GM19351 (cell line): ENCODE results near the gene PRELID1.

ENCODE experiments used
- ATAC-seq: cut with Tn5 transposase; IDR thresholded peaks from one replicate; pipeline ENCODE4 v1.9.1; 2021; ENCODE audit warnings: mild to moderate bottlenecking, moderate library complexity; ENCODE audit not compliant: unreplicated experiment

Gene PRELID1

DNA sequence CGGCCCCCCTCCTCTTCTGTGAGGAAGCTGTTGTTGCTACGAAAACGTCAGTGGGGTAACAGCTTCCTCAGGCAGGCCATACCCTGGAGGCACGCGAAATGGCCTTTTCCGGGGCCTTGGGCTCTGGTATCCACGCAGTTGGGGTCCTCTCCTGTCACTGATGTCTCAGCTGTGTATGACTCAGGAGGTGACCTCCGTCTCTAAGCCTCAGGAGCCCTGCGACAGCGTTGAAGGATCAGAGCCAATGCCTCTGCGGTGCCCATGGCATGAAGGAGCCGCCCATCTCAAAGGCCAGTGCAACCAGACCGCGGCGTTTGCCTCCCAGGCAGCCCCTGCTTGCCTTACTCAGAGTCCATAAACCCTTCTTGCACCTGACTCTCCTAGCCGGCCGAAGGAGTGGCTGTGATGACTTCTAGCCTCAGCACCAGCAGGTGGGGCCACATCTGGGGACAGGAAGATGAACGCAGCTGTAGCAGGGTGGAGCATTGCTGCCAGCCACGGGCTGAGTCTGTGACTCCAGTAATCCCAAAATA, 9.1 kb downstream of the PRELID1 start:
- ATAC-seq, result peak; percentile 31

DNA sequence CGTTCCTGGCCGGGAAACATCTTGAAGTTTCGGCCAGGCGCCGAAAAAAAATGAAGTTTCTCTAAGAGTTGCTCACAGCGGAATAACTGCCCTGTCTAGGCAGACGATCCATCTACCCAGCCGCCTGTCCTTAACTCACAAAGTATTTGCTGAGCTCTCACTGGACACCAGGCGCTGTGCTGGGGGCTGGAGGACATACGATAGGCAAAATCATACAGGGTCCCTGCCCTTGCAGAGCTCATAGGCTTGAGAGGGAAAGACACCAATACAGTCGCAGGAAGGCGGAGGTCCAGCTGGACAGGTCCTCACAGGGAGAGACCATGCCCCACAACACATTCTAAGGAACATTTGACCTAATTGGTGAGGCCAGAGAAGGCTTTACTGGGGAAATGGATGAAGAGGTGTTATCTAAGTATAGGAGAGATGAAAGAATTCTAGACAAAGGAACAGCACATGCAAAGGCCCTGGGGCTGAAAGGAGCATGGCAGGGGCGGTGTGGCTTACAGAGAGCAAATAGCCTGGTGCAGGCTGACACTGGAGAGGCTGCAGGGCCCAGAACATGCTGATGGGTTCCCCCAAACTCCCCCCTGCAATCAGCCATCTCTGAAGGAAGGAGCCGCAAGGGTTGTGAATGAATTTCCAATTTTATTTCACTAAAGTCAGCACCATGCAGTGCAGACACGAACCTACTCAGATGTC, 10.1 kb downstream of the PRELID1 start:
- no peak for ATAC-seq

DNA sequence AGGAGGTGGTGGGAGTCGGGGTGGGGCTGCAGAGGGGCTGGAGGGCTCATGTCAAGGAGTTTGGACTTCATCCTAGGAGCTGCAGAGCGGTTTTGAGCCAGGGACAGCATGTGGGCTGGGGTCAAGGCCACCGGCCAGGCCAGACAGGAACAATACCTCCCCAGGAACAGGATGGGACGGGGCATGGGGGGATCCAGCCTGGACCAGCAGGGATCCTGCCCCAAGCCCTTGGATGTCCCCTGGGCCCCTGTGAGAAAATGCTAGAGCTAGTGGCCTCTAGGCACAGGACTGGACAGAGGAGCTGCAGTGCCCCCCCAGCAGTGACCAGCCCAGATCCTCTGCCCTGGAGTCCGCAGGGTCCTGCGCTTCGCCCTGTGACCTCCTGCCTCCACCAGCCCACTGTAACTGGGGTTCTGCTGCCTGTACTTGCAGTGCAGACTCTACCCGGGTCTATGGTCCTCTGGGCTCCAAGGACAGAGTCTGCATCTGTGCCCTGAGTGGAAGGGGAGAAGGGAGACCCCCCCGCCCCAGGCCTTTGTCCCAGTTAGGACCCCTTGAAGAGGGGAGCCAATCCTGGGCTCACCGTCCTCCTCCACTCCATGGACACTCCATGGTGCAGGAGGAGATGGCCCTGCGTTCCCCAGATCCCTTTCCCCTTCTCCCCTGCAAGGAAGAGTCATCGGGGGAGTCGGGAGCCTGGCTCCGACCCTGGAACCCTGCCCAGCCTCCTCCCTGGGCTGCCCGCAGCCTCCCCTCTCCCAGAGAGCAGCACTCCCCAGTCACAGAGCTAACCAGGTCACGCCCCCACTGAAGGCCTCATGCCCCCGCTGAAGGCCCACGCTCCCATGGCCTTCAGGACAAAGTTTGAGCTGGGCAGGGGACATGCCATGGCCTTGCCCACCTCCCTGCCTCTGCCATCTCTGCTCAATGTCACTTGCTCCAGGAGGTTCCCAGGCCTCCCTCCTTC, 11.1 kb downstream of the PRELID1 start:
- no peak for ATAC-seq

DNA sequence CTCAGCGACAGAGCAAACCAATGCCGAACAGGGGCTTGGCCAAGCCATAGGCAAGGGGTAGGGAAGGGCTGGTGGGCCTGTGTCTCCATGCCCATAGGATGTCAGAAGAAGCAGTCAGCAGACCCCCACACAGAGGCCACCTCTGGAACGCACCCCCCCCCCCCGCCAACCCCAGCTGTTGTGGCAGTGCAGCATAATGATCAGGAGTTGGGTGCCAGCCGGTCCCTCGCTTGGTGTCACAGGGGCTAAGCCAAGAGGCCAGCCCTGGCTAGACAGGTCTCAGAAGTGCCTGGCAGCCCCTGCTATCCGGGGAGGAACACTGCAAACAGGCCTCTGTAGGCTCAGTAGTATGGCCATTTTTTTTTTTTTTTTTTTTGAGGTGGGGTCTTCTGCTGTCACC, 11.8 kb downstream of the PRELID1 start:
- no peak for ATAC-seq

DNA sequence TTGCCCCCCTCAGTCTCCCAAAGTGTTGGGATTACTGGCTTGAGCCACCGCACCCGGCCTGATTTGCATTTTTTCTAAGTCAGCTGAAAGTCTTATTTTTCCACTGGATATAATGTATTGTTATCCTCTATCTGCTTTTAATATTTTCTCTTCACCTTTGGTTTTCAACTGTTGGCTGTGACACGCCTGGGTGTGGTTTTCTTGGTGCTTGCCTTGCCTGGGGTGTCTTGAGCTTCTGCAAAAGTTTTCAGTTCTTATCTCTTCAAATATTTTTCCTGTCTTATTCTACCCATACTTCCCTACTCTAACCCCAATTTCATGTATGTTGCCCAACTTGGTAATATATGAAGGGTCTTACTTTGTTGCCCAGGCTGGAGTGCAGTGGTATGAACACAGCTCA, 12.4 kb downstream of the PRELID1 start:
- no peak for ATAC-seq

DNA sequence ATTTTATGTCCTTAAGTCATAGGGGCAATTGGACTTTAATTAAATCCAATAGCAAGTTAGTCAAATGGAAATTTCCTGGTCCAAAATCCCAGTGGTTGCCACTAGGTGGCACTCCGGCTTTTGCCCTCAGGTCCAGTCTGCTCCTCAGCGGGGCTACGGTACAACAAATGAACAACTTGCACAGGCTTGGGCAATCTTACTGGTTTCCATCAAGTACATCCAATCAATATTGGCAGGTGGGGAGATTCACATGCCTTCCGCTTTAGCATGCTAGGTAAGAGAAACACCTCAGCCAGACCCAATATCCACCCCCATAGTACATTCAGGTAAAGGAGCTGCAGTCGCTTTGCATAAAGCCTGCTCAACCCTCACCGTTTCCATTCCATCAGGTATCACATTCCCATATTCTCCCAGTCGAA, 14.4 kb downstream of the PRELID1 start:
- ATAC-seq, result no peak

DNA sequence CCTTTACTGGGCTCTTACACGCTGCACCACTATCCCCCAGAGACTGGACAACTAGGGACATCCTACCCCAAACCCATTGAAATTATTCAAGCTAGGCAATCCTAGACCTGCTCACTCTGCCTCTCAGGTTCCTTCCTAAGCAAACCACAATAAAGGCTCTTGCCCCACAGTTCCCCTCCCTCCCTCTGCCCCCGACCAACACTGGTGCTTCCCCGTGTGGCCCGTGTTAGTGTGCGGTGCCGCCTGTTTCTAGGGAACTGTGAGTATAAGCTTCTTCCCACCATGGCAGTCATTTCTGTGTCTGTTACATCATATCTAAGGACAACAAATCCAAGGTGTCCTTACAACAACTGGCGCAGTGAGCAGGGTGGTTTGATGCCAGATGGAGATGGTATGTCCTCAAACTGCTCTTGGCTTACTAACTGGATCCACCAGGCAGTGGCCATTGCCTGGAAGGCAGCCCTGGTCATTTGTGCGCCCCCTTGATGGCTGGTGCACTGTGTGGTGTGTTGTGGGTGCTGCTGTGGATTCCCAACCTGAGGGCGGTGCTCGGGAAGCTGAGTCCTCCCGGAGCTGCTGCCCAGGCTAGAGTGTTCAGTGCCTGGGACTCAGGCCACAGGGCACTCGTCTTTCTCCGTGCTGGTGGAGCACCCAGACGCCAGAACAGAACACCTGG, 16.5 kb downstream of the PRELID1 start:
- ATAC-seq, result no peak

DNA sequence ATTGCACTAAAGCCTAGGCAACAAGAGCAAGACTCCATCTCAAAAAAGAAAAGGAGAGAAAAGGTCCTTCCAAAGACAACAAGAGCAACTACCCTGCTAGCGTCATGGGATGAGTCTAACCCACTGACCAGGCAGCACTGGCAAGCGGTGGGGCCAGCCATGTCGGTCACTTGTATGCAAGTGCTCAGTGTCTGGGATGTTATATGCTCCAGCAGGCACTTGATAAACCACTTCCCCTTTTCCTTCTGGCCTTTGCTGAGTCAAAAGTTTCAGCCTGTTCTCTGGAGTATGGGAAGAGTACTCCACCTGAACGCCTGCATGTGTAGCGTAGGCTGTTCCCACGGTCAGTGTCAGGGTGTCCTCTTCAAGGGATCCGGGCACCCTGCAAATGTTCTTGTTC, 17.3 kb downstream of the PRELID1 start:
- no peak for ATAC-seq

DNA sequence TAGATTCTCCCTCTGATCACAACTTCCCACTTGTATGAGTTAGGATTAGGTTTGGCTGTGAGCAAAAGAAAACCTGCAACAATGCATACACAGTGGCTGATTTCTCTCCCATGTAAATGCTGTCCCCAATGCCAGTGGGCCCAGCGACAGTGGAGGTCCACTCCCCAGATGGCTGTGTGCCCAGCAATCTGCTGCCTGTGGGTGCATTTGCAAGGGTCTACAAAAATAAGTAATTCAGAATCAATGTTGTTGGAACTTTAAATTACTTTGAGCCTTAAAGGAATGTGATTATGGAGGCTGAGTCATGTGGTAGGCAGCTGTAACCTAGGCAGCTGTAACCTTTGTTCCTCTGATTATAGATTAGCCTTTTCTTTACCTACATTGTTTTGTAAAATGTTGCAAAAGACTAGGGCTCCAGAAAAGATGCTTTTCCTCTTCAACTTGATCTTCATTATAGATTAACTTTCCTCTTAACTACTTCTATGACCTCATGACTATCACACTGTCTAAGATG, 22.3 kb downstream of the PRELID1 start:
- no peak for ATAC-seq

DNA sequence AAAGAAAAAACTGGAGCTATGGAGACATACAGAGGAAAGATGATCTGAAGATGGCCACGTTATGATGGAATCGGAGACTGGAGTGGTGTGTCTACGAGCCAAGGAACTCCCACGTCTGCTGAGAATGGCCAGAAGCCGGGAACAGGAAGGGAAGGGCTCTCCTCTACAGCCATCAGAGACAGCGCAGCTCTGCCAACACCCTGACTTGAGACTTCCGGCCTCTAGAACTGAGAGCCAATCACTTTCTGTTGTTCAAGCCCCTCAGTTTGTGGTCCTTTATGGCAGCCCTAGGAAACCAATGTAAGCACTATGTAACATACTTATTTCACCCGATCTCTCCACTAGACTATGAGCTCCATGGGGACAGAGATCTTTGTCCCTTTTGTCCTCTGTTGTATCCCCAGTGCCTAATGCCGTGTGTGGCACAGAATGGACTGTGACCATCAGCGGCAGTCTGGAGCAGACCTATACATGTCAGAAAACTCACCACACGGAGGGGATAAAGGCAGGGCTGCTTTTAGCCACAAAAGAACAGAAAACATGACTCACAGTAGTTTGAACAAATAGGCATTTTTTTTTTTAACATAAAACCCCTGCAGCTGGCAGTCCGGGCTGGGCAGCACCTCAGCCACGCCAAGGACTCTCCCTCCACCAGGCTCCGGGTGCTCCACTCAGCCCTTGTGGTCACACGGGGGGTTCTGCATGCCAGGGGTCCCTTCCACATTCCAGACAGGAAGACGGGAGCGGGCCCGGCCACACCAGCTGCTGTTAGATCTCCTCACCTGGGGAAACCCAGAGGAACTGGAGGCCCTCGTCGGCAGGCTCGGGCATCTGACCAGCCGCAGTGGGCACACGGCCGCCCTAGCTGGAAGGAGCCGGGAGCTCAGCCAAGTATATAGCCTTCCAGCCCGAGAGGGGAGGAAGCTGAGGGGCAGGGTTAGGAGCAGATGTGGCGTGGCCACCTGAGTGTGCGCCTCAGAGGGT, 24.2 kb downstream of the PRELID1 start:
- ATAC-seq, result no peak

DNA sequence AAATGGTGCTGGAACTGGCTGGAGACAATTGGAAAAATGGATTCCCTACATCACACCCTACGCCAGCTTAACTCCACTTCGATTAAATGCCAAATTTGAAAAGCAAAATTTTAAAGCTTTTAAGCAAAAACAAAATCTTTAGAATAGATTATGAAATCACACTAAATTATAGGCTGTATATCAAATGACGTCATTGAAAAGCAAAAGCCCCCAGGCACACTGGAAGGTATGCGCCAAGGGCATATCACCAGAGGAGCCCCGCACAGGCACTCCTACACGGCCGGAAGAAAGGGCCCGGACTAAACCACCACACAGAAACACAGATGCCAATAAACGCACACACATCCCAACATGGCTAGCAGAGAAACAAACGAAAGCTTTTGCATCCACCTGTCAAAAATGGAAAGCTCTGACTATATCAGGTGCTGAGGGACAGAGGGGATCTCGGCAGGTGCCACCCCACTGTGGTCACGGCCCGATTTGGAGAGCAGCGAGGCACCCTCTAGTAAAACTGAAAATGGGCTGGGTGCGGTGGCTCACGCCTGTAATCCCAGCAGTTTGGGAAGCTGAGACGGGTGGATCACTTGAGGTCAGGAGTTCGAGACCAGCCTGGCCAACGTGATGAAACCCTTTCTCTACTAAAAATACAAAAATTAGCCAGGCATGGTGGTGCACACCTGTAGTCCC, 25.1 kb downstream of the PRELID1 start:
- no peak for ATAC-seq

DNA sequence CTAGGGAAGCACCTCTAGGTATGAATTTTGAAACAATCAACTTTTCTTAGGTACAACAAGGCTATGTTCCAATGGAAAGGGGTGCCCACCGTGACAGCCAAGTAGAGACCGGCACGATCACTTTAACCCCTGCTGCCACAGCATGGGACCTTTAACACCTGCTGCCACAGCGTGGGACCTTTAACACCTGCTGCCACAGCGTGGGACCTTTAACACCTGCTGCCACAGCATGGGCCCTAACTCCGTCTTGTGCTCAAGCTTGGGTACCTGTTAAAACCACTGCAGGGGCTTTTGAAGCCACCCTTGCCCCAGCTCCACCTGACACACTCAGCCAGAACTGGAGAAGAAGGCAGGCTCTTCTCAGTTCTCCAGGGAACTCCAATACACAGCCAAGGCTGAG, 26.3 kb downstream of the PRELID1 start:
- ATAC-seq, result no peak

DNA sequence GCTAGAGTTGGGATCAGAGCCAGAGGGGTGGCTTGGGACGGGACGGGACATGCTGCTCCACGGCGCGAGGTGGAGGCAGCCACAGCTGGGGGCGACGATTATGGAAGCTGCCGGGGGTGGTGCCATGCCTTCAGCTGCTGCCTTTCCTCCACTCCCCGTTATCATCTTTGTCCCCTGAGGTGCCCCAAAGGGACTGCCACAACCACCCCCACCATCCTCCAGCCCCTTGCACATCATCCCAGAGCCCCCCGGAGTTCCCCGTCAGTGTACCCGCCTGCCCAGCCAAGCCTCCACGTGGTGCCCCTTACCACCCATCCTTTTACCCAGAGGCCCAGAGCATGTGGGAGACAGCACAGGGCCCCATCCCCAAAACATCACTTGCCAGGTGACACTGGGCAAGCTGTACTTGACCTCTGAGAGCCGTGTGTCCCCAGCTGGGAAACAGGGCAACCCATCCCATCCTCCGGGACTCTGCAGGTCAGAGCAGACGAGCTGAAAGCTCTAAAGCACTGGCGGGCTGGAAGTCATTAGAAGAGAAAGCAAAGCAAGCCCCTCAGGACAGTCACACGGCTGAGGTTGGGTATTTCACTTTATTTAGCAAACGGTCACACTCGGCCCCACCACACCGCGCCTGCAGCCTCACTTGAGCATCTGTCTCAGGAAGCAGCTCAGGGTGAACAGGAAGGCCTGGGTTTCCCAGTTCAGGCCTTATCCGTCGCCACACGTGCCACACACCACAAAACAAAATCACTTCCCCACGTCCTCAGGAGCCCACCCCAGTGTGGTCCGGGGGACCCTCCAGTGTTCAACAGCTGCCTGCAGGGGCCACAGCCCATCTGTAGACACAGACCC, 27.6 kb downstream of the PRELID1 start:
- no peak for ATAC-seq

DNA sequence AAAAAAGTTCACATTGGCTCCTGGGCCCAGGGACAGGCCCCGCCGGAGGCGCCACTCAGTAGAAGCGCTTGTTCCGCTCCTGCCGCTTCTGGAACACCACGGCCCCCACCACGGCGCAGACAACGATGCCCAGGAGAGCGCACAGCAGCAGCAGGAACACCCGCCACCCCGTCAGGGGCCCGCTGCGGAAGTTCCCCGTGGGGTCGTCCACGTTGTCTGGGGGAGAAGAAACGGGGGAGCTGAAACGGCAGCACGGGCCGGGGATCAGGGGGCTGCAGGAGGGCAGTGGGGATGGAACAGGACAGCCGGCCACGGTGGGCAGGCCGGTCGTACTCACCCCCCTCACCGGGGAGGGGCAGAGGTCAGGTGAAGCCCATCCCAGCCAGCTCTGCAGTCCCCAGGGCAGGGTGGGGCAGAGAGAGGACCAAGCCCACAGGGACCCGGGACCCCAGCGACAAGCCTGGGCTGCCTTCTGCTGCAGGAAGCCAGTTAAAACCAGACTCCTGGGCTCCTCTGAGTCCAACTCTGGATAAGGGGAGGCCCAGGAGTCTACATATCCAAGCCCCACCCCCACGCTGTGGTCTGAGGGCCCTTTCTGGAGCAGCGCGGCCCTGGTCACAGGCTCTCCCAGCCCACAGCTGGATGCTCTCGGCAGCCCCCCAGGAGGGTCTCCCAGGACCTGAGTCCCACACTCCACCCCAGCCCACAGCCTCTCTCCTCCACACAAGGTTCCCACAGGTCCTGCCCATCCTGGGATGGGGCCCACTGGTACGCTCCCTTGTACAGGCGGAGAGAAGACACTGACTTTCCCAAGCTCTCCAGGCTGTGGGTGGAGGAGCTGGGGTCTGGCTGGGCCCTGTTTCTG, 28.7 kb downstream of the PRELID1 start:
- ATAC-seq, result no peak

DNA sequence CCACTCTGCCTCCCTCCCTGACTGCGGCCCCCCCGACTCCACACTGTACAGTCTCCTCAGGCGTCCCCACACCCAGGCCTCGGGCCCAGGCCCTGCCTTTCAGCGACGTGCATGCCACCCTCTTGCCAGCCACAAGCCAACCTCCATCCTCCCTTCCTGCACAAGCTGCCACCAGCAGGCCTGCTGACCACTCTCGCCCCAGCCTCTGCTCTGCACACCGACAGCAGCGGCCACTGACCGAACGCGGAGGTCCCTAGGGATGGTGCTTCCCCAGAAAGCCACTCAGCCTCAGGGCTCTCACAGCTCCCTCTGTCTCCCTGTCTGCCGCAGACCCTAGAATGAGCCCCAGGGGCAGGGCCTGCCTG, 29.3 kb downstream of the PRELID1 start:
- no peak for ATAC-seq

DNA sequence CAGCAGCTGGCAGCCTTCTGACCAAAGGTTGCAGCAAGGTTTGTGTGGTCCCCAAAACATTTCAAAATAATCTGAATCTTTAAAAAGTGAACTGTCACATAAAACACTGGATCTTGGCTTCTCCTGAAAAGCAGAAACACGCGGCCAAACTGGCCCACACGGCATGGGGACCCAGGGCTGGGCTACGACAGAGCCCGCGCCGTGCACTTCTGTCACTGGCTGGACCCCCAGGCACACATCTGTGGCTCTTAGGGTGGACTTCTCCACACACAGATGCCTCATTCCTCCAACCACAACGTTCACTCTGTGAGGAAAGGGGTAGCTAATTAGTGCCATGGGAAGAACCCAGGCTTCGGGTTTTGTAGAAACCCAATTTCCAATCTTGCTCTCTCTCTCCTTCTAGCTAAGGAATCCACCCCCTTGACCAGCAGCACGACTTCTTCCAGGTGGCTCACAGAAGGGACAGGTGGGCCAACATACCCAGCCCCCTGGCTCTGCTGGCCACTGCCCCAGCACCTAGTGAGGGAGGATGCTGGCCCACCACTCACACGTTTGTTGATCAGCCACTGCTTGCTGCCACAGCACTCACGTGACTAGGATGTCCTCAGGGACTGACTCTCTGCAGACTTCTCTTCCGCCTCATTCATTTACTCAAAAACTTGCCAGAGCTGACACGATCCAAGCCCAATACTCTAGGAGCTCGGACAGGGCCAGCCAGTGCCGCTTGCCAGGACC, 30.0 kb downstream of the PRELID1 start:
- no peak for ATAC-seq

DNA sequence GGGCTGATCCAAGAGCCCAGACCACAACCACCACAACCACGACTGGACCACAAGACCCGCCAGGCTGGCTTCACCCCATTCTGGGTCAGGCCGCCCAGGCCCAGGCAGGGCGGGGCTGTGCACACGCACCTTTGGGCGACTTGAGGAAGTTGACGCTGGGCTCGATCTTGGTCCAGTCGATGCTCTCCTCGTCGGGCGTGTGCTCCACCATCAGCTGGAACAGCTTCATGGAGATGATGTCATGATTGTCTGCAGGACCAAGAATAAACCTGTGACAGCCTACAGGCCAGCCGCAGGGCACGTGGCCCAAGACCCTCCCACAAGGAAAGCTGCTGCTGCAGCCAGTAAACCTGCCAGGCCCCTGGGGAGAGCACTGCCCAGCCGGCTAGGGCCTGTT, 30.6 kb downstream of the PRELID1 start:
- no peak for ATAC-seq
